GM13977 (cell line): ENCODE data around the gene TMEM132D.

Experiments
- DNase-seq: peaks from one replicate; pipeline ENCODE4 v3.0.0; 2012; ENCODE audit warnings: low spot score
- in situ Hi-C: fragments of 300-500 bp; cut with MboI; formaldehyde crosslinking; loops from one replicate; pipeline ENCODE4 v1.12.0; 2022; ENCODE audit warnings: low sequenced_read_pairs, low pct_unique_long_range_greater_than_20kb, mixed read lengths, inconsistent platforms; ENCODE audit not compliant: unreplicated experiment
- TF ChIP-seq, protein P1 (sequence below): IDR thresholded peaks from 2 replicates; pipeline ENCODE4 v1.5.1; 2012; ENCODE audit warnings: mild to moderate bottlenecking, control low read depth; ENCODE audit not compliant: insufficient read depth; ENCODE audit errors: extremely low read depth, missing control alignments

TMEM132D gene

GRCh38 chr12:129494260-129494659, 409.6 kb downstream of the TMEM132D start:
- TF ChIP-seq, protein P1, sequence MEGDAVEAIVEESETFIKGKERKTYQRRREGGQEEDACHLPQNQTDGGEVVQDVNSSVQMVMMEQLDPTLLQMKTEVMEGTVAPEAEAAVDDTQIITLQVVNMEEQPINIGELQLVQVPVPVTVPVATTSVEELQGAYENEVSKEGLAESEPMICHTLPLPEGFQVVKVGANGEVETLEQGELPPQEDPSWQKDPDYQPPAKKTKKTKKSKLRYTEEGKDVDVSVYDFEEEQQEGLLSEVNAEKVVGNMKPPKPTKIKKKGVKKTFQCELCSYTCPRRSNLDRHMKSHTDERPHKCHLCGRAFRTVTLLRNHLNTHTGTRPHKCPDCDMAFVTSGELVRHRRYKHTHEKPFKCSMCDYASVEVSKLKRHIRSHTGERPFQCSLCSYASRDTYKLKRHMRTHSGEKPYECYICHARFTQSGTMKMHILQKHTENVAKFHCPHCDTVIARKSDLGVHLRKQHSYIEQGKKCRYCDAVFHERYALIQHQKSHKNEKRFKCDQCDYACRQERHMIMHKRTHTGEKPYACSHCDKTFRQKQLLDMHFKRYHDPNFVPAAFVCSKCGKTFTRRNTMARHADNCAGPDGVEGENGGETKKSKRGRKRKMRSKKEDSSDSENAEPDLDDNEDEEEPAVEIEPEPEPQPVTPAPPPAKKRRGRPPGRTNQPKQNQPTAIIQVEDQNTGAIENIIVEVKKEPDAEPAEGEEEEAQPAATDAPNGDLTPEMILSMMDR, result no peak
- no peak for DNase-seq
- in situ Hi-C loops, result no loop called here

- TF ChIP-seq, protein P1, result no peak
- no peak for DNase-seq
- in situ Hi-C loops, result no loop called here
These were observed 414.6 kb downstream of the TMEM132D start for GRCh38 chr12:129489100-129489676.

- no peak for DNase-seq
- TF ChIP-seq, protein P1, result no peak
- in situ Hi-C loops, result no loop called here
These were observed 416.9 kb downstream of the TMEM132D start for GRCh38 chr12:129486931-129487330.

DNA sequence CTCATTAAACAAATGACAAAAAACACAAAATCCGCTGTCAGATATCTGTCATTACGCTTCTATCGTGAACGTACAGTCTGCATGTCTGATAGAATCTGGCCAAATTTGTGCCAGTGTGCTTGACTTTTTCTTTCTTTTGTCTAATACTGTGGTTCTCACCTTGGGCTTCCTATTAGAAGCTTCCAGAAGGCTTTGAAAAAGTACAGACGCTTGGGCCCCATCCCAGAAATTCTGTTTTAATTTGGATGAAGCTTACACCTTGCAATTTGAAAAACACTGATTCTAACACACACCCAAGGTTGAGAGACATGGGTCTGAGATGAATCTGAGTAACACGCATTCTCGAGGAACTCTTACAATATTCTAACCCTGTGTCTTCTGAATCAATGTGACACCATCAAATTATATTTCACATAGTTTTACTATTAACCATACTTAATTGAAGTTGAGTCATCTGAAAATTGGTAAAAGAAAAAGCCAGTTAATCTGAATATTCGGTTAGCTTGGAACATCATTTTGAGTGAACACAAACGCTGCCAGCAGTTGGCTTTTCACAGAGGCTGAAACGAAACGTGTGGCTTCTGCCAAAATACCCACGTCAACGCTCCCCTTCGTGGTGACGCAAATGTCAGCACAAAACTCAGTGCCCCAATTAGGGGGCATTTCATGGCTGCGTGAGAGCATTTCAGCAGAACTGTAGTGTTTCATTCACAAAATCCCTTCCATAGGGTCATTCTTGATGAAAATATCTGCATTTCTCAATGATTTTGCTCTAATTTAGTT, 420.5 kb downstream of the TMEM132D start:
- in situ Hi-C loops, result no loop called here
- DNase-seq, result no peak
- TF ChIP-seq, protein P1, result no peak

- in situ Hi-C loops, result no loop called here
- no peak for DNase-seq
- TF ChIP-seq, protein P1, result no peak
These were observed 421.9 kb downstream of the TMEM132D start for GRCh38 chr12:129481921-129482320.

GRCh38 chr12:129470196-129470595, 433.6 kb downstream of the TMEM132D start:
- in situ Hi-C loops, result no loop called here
- no peak for DNase-seq
- TF ChIP-seq, protein P1, result no peak
